ENCODE data around the gene GALE.

GALE gene

GRCh38 chr1:23768733-23769132 lies 31.8 kb downstream of the GALE start:
- no peak overlapping the region for H3K4me3 ChIP-seq (ENCODE audit: low read depth, low read length)
- DNase-seq (ENCODE audit: low read depth, low spot score), result no peak
- in situ Hi-C loops (cut with HindIII; ENCODE audit: low sequenced_read_pairs), result no loop called here
- no peak for TF ChIP-seq CTCF (IDR thresholded peaks at IDR 0.05; ENCODE audit: low read depth, low read length)

- no peak for DNase-seq (ENCODE audit: low read depth, low spot score)
- no peak for TF ChIP-seq CTCF (IDR thresholded peaks at IDR 0.05; ENCODE audit: low read depth, low read length)
- no peak overlapping the region for H3K4me3 ChIP-seq (ENCODE audit: low read depth, low read length)
- in situ Hi-C loops (cut with HindIII; ENCODE audit: low sequenced_read_pairs), result no loop called here
Observed at GRCh38 chr1:23763041-23763577, 37.4 kb downstream of the GALE start.

GRCh38 chr1:23759277-23759676 lies 41.3 kb downstream of the GALE start:
- H3K4me3 ChIP-seq (ENCODE audit: low read depth, low read length), result no peak overlapping the region
- no peak for TF ChIP-seq CTCF (IDR thresholded peaks at IDR 0.05; ENCODE audit: low read depth, low read length)
- in situ Hi-C loops (cut with HindIII; ENCODE audit: low sequenced_read_pairs), result no loop called here
- peak; percentile 8 for DNase-seq (ENCODE audit: low read depth, low spot score)

- H3K4me3 ChIP-seq (ENCODE audit: low read depth, low read length), result no peak overlapping the region
- in situ Hi-C loops (cut with HindIII; ENCODE audit: low sequenced_read_pairs), result no loop called here
- DNase-seq (ENCODE audit: low read depth, low spot score), result no peak
- TF ChIP-seq CTCF (IDR thresholded peaks at IDR 0.05; ENCODE audit: low read depth, low read length), result no peak
Observed at GRCh38 chr1:23757812-23758211, 42.7 kb downstream of the GALE start.

- no peak for TF ChIP-seq CTCF (IDR thresholded peaks at IDR 0.05; ENCODE audit: low read depth, low read length)
- in situ Hi-C loops (cut with HindIII; ENCODE audit: low sequenced_read_pairs), result no loop called here
- H3K4me3 ChIP-seq (ENCODE audit: low read depth, low read length), result no peak overlapping the region
- peak; percentile 35 for DNase-seq (ENCODE audit: low read depth, low spot score)
Observed at GRCh38 chr1:23756676-23757075, 43.9 kb downstream of the GALE start.

- TF ChIP-seq CTCF (IDR thresholded peaks at IDR 0.05; ENCODE audit: low read depth, low read length), result no peak
- no peak for DNase-seq (ENCODE audit: low read depth, low spot score)
- in situ Hi-C loops (cut with HindIII; ENCODE audit: low sequenced_read_pairs), result no loop called here
- H3K4me3 ChIP-seq (ENCODE audit: low read depth, low read length), result no peak overlapping the region
Observed at GRCh38 chr1:23752909-23753308, 47.6 kb downstream of the GALE start.

- no peak for DNase-seq (ENCODE audit: low read depth, low spot score)
- no peak overlapping the region for H3K4me3 ChIP-seq (ENCODE audit: low read depth, low read length)
- TF ChIP-seq CTCF (IDR thresholded peaks at IDR 0.05; ENCODE audit: low read depth, low read length), result no peak
- in situ Hi-C loops (cut with HindIII; ENCODE audit: low sequenced_read_pairs), result no loop called here
Observed at GRCh38 chr1:23751815-23752200, 48.7 kb downstream of the GALE start.
